Neural cell (in vitro differentiated cells): ENCODE measurements around the gene INO80. TPM values are rescaled to one million over a fixed set of nuclear protein-coding genes. Genes with fewer than 3 reads are reported as not detected.

Source experiments
- H2AFZ ChIP-seq: fragments of 200-600, 300-800 bp; sonication (generic), shearing (Covaris generic); 2 replicates; pipeline ENCODE4 v1.6.0; 2014; ENCODE audit warnings: low read depth, mild to moderate bottlenecking, antibody characterized with exemption, low read length, moderate library complexity
- H3F3A ChIP-seq: fragments of 200-600 bp; shearing (Covaris generic); 2 replicates; pipeline ENCODE4 v1.6.1; 2016; ENCODE audit warnings: mild to moderate bottlenecking, moderate library complexity, mixed read lengths, antibody characterized with exemption, low read length; ENCODE audit not compliant: insufficient read depth, poor library complexity, severe bottlenecking
- H3K27ac ChIP-seq: fragments of 200-600, 300-800 bp; sonication (generic), shearing (Covaris generic); 2 replicates; pipeline ENCODE4 v1.5.1; 2014; ENCODE audit warnings: mild to moderate bottlenecking, low read length, moderate library complexity
- H3K27me3 ChIP-seq: fragments of 300-800, 200-600 bp; sonication (generic), shearing (Covaris generic); 2 replicates; pipeline ENCODE4 v1.6.0; 2014; ENCODE audit warnings: mild to moderate bottlenecking, low read depth, low read length, moderate library complexity; ENCODE audit not compliant: insufficient read depth
- H3K36me3 ChIP-seq: fragments of 300-800, 200-600 bp; sonication (generic), shearing (Covaris generic); 2 replicates; pipeline ENCODE4 v1.5.1; 2014; ENCODE audit warnings: mild to moderate bottlenecking, antibody characterized with exemption, low read length, moderate library complexity; ENCODE audit not compliant: insufficient read depth
- H3K4me2 ChIP-seq: fragments of 300-800, 200-600 bp; sonication (generic), shearing (Covaris generic); 2 replicates; pipeline ENCODE4 v1.6.0; 2014; ENCODE audit warnings: mild to moderate bottlenecking, low read length
- H3K4me3 ChIP-seq: fragments of 300-800, 200-600 bp; sonication (generic), shearing (Covaris generic); 2 replicates; pipeline ENCODE4 v1.5.1; 2014; ENCODE audit warnings: mild to moderate bottlenecking, low read length, moderate library complexity
- H3K79me2 ChIP-seq: fragments of 200-600 bp; shearing (Covaris generic); replicated peaks from 2 replicates; pipeline ENCODE4 v1.6.0; 2014; ENCODE audit warnings: mild to moderate bottlenecking, low read length, moderate library complexity; ENCODE audit not compliant: insufficient read depth
- H3K9ac ChIP-seq: fragments of 300-800, 200-600 bp; sonication (generic), shearing (Covaris generic); 2 replicates; pipeline ENCODE4 v1.6.1; 2016; ENCODE audit warnings: mild to moderate bottlenecking, low read length, mixed read lengths
- H3K9me2 ChIP-seq: fragments of 200-600 bp; shearing (Covaris generic); 2 replicates; pipeline ENCODE4 v1.6.1; 2016; ENCODE audit warnings: mild to moderate bottlenecking, low read length, mixed read lengths; ENCODE audit not compliant: insufficient read depth
- H3K9me3 ChIP-seq: fragments of 200-600, 300-800 bp; sonication (generic), shearing (Covaris generic); 2 replicates; pipeline ENCODE4 v1.6.1; 2016; ENCODE audit warnings: mild to moderate bottlenecking, mixed run types, low read length, moderate library complexity, mixed read lengths
- H4K20me1 ChIP-seq: fragments of 200-600 bp; shearing (Covaris generic); 2 replicates; pipeline ENCODE4 v1.6.1; 2016; ENCODE audit warnings: mild to moderate bottlenecking, mixed run types; ENCODE audit not compliant: insufficient read depth
- EP300 ChIP-seq: fragments of 450-650 bp; conservative IDR thresholded peaks from 2 replicates; pipeline ENCODE4 v1.6.1; 2014; ENCODE audit warnings: antibody characterized with exemption, mild to moderate bottlenecking, moderate library complexity; ENCODE audit not compliant: poor library complexity, severe bottlenecking
- EZH2 ChIP-seq: fragments of 200-600, 300-800 bp; shearing (Covaris generic), sonication (generic); IDR thresholded peaks from 2 replicates; pipeline ENCODE4 v1.6.1; 2014; ENCODE audit warnings: antibody characterized with exemption, low read length, borderline replicate concordance, mild to moderate bottlenecking; ENCODE audit not compliant: insufficient read depth, poor library complexity, severe bottlenecking
- MXI1 ChIP-seq: fragments of 450-650 bp; conservative IDR thresholded peaks from 2 replicates; pipeline ENCODE4 v1.6.1; 2014; ENCODE audit warnings: antibody characterized with exemption, mild to moderate bottlenecking; ENCODE audit not compliant: poor library complexity, severe bottlenecking
- POLR2AphosphoS5 ChIP-seq: IDR thresholded peaks from 2 replicates; pipeline ENCODE4 v1.6.1; 2012
- RAD21 ChIP-seq: fragments of 450-650 bp; conservative IDR thresholded peaks from 2 replicates; pipeline ENCODE4 v1.6.1; 2014; ENCODE audit warnings: antibody characterized with exemption, mild to moderate bottlenecking, moderate library complexity
- SMC3 ChIP-seq: fragments of 450-650 bp; conservative IDR thresholded peaks from 2 replicates; pipeline ENCODE4 v1.6.1; 2014; ENCODE audit warnings: antibody characterized with exemption, mild to moderate bottlenecking, moderate library complexity; ENCODE audit not compliant: poor library complexity
- TAF1 ChIP-seq: IDR thresholded peaks from 2 replicates; pipeline ENCODE4 v1.6.1; 2012; ENCODE audit warnings: low read depth
- polyA plus RNA-seq: library from polyadenylated mRNA; depleted of rRNA; stranded (reverse); fragments of >200 nt; gene quantifications from 2 replicates; pipeline ENCODE4 v1.2.3, GENCODE V29; 2014
- TF ChIP-seq, protein P1 (sequence below): fragments of 450-650 bp; IDR thresholded peaks from 2 replicates; pipeline ENCODE4 v1.5.1; 2014; ENCODE audit warnings: antibody characterized with exemption, mild to moderate bottlenecking, moderate library complexity; ENCODE audit not compliant: poor library complexity, severe bottlenecking
- TF ChIP-seq, protein P2 (sequence below): IDR thresholded peaks from 2 replicates; pipeline ENCODE4 v1.6.1; 2012; ENCODE audit warnings: borderline replicate concordance

Gene INO80
- polyA plus RNA-seq, 1 donor from 2014 or later, result 8.4 TPM

DNA sequence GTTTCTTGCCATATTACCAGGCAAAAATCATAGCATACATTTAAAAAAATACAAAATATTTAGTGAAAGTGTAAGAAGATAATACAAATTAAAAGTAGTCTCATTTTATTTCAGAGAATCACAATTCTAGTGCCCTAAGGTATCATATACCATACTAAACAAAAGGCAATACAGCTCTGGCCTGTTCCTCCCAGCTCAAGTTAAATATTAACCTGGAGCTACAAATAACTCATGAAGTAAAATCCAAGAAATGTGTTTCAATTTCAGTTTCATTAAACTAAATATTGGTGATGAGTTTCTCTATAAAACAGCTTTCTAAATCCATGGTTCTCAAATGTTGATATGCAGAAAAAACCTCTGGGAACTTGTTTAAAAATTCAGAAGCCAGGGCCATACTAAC, 67.7 kb downstream of the INO80 start:
- Histone ChIP-seq H3K4me3 (no peak overlapping the region), H3K9ac (no peak overlapping the region), H4K20me1 (no peaks in the 10 kb centered on the region), H3K9me3 (no peaks in the 10 kb centered on the region), H3K4me2 (no peak overlapping the region), H3K36me3 (peaks cover 6% of the 10 kb centered on the region), H3K79me2 (no peaks in the 10 kb centered on the region), H3K9me2 (no peaks in the 10 kb centered on the region), H3K27ac (no peak overlapping the region), H3K27me3 (no peaks in the 10 kb centered on the region), H3F3A (no peaks in the 10 kb centered on the region), H2AFZ (no peak overlapping the region)
- TF ChIP-seq, protein P1, sequence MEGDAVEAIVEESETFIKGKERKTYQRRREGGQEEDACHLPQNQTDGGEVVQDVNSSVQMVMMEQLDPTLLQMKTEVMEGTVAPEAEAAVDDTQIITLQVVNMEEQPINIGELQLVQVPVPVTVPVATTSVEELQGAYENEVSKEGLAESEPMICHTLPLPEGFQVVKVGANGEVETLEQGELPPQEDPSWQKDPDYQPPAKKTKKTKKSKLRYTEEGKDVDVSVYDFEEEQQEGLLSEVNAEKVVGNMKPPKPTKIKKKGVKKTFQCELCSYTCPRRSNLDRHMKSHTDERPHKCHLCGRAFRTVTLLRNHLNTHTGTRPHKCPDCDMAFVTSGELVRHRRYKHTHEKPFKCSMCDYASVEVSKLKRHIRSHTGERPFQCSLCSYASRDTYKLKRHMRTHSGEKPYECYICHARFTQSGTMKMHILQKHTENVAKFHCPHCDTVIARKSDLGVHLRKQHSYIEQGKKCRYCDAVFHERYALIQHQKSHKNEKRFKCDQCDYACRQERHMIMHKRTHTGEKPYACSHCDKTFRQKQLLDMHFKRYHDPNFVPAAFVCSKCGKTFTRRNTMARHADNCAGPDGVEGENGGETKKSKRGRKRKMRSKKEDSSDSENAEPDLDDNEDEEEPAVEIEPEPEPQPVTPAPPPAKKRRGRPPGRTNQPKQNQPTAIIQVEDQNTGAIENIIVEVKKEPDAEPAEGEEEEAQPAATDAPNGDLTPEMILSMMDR, result no peak
- TF ChIP-seq SMC3 (no peak), POLR2AphosphoS5 (no peak), RAD21 (no peak), EZH2 (no peak), MXI1 (no peak), TAF1 (no peak), EP300 (no peak)
- TF ChIP-seq, protein P2, sequence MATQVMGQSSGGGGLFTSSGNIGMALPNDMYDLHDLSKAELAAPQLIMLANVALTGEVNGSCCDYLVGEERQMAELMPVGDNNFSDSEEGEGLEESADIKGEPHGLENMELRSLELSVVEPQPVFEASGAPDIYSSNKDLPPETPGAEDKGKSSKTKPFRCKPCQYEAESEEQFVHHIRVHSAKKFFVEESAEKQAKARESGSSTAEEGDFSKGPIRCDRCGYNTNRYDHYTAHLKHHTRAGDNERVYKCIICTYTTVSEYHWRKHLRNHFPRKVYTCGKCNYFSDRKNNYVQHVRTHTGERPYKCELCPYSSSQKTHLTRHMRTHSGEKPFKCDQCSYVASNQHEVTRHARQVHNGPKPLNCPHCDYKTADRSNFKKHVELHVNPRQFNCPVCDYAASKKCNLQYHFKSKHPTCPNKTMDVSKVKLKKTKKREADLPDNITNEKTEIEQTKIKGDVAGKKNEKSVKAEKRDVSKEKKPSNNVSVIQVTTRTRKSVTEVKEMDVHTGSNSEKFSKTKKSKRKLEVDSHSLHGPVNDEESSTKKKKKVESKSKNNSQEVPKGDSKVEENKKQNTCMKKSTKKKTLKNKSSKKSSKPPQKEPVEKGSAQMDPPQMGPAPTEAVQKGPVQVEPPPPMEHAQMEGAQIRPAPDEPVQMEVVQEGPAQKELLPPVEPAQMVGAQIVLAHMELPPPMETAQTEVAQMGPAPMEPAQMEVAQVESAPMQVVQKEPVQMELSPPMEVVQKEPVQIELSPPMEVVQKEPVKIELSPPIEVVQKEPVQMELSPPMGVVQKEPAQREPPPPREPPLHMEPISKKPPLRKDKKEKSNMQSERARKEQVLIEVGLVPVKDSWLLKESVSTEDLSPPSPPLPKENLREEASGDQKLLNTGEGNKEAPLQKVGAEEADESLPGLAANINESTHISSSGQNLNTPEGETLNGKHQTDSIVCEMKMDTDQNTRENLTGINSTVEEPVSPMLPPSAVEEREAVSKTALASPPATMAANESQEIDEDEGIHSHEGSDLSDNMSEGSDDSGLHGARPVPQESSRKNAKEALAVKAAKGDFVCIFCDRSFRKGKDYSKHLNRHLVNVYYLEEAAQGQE, result no peak

DNA sequence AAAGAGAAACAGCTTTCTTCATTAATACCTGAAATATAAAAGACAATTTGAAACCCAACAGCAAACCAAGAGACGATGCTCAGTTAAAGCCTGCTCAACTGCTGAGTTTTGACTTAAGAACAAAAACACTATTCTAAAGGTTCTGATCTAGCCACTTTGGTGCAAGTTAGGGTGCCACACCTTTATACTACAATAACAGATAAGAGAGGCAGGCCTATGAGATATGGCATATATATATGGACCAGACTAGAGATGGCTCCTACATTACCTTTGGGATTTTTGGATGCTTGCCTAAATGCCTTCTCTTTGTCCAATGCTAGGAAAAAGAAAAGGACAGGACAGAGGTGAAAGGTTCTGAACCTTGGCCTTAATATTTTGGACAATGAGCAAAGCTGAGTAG, 68.6 kb downstream of the INO80 start:
- TF ChIP-seq RAD21, result no peak
- TF ChIP-seq EZH2, result no peak
- TF ChIP-seq SMC3, result no peak
- TF ChIP-seq, protein P1, result no peak
- TF ChIP-seq MXI1, result no peak
- TF ChIP-seq TAF1, result no peak
- no peak for TF ChIP-seq POLR2AphosphoS5
- TF ChIP-seq, protein P2, result no peak
- TF ChIP-seq EP300, result no peak
- no peaks in the 10 kb centered on the region for H3K27me3 ChIP-seq

More for the DNA sequence above, 68.6 kb downstream of the INO80 start:
- Histone ChIP-seq H3K9me2 (no peaks in the 10 kb centered on the region), H3K9me3 (no peaks in the 10 kb centered on the region), H3K4me2 (no peak overlapping the region), H2AFZ (no peak overlapping the region), H3K79me2 (no peaks in the 10 kb centered on the region), H3K27ac (no peak overlapping the region), H3K4me3 (no peak overlapping the region), H3K36me3 (peaks cover 6% of the 10 kb centered on the region), H3F3A (no peaks in the 10 kb centered on the region), H4K20me1 (no peaks in the 10 kb centered on the region), H3K9ac (no peak overlapping the region)
